Stimulated activated CD8-positive, alpha-beta memory T cell treated with anti-CD3 and anti-CD28 coated beads, Interleukin-12 subunit alpha, Interleukin-12 subunit beta, amount 100 ng/mL, for 24 hours (primary cell): Measurements from ENCODE around the gene CBFB.

Source experiments
- DNase-seq: peaks from one replicate; pipeline ENCODE4 v3.0.0-alpha.2; 2020; ENCODE audit errors: extremely low read depth

The CBFB gene

GRCh38 chr16:67129422-67129821 is 100.5 kb downstream of the CBFB start:
- no peak for DNase-seq

- DNase-seq, result no peak
Observed at GRCh38 chr16:67137605-67138004, 108.7 kb downstream of the CBFB start.

- DNase-seq, result no peak
Observed at GRCh38 chr16:67141391-67141790, 112.4 kb downstream of the CBFB start.

GRCh38 chr16:67142342-67142741 is 113.4 kb downstream of the CBFB start:
- no peak for DNase-seq

- DNase-seq, result no peak
Observed at GRCh38 chr16:67144943-67145342, 116.0 kb downstream of the CBFB start.

- DNase-seq, result no peak
Observed at GRCh38 chr16:67145746-67146145, 116.8 kb downstream of the CBFB start.

- no peak for DNase-seq
Observed at GRCh38 chr16:67146523-67147357, 117.8 kb downstream of the CBFB start.

GRCh38 chr16:67147437-67148140 is 118.6 kb downstream of the CBFB start:
- DNase-seq, result no peak

- no peak for DNase-seq
Observed at GRCh38 chr16:67148221-67148620, 119.3 kb downstream of the CBFB start.

- DNase-seq, result no peak
Observed at GRCh38 chr16:67148656-67149275, 119.8 kb downstream of the CBFB start.

- no peak for DNase-seq
Observed at GRCh38 chr16:67149276-67150046, 120.5 kb downstream of the CBFB start.

GRCh38 chr16:67150047-67150832 is 121.3 kb downstream of the CBFB start:
- DNase-seq, result no peak
